HFF-Myc (cell line): ENCODE data around the gene NDUFB10.
"Not testable (repeated sequence)": the region's sequence is repeated elsewhere in the genome, so short reads cannot be mapped to it uniquely, and the experiment has no call there.

ENCODE experiments used
- DNase-seq: peaks from one replicate; pipeline ENCODE4 v3.0.0-alpha.2; 2011; ENCODE audit warnings: low read depth; ENCODE audit errors: extremely low read depth
- H3K4me3 ChIP-seq: replicated peaks from 2 replicates; pipeline ENCODE4 v1.5.1; 2011; ENCODE audit warnings: low read depth, mild to moderate bottlenecking, control low read depth, low read length
- CTCF ChIP-seq: IDR thresholded peaks from 2 replicates; pipeline ENCODE4 v1.5.1; 2012; ENCODE audit warnings: mild to moderate bottlenecking, low read depth, low read length, control low read depth; ENCODE audit errors: missing control alignments

NDUFB10 gene

GRCh38 chr16:1936945-1937479, 22.3 kb upstream of the NDUFB10 start:
- no peak for DNase-seq
- no peak overlapping the region for H3K4me3 ChIP-seq
- TF ChIP-seq CTCF: no peak

GRCh38 chr16:1938316-1938715, 21.0 kb upstream of the NDUFB10 start:
- DNase-seq: no peak
- no peak for TF ChIP-seq CTCF
- H3K4me3 ChIP-seq: no peak overlapping the region

- DNase-seq: no peak
- H3K4me3 ChIP-seq: no peak overlapping the region
- TF ChIP-seq CTCF: no peak
These were observed 20.4 kb upstream of the NDUFB10 start for GRCh38 chr16:1938910-1939309.

DNA sequence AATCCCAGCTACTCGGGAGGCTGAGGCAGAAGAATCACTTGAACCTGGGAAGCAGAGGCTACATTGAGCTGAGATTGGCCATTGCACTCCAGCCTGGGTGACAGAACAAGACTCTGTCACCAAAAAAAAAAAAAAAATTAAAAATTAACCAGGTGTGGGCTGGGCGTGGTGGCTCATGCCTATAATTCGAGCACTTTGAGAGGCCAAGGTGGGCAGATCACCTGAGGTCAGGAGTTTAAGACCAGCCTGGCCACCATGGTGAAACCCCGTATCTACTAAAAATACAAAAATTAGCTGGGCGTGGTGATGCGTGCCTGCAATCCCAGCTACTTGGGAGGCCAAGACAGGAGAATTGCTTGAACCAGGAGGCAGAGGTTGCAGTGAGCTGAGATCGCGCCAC, 19.5 kb upstream of the NDUFB10 start:
- not testable (repeated sequence) for H3K4me3 ChIP-seq, DNase-seq

GRCh38 chr16:1940273-1941161, 18.8 kb upstream of the NDUFB10 start:
- no peak for DNase-seq
- H3K4me3 ChIP-seq: no peak overlapping the region
- TF ChIP-seq CTCF: no peak

DNA sequence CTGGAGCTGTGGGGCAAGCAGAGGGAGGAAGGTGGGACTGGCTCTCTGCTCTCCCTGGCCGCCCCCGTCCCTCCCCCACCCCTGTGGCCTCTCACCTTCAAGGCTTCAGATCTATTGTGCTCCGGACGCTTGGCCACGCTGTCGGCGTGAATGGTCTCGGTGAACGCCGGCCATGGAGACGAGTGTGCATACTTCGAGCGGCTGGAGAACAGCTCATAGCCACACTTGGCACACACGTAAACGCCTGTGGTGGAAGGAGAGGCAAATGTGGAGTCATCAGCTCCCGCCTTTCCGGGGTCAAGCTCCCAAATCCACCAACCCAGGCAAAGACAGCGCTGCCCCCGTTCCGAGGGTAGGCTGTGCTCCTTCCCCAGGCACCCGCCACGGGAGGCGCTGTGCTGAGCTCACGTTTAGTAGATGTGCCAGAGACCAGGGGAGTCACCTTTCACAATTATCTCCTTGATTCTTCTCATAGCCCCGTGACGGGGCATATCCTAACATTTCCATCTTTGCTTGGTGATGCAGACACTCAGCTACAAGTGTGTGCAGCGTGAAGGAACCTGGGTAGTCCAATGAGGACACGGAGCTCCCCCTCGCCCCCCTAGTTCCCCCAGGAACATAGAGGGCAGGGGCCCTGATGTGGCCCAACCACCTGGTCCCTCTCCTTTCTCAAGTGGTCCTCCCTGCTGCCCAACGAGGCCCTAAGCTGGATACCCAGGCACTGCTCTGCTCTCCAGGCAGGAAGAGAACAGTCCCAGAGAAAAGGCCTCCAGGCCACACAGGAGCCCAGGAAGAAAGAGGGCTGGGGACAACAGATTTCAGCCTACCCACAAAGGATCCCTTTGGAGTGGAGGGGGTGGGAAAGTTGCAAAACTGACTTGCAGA, 17.9 kb upstream of the NDUFB10 start:
- no peak for TF ChIP-seq CTCF
- H3K4me3 ChIP-seq: 0 out of 2 replicates have a peak overlapping the region, but pooled peaks have one; percentile 80
- DNase-seq: no peak
